Smooth muscle cell (in vitro differentiated cells): ENCODE results near the gene CAMTA1. TPM values are rescaled to one million over a fixed set of nuclear protein-coding genes. Genes with fewer than 3 reads are reported as not detected.

Experiments used
- DNase-seq: peaks from one replicate; lab custom pipeline; 2025; ENCODE audit not compliant: unreplicated experiment; lab: John Stamatoyannopoulos, UW
- H2AFZ ChIP-seq: fragments of 200-600 bp; sonication (generic); 2 replicates; pipeline ENCODE4 v1.6.0; 2016; ENCODE audit warnings: antibody characterized with exemption, low read depth, mild to moderate bottlenecking
- H3F3A ChIP-seq: fragments of 200-600 bp; sonication (generic); 2 replicates; pipeline ENCODE4 v1.6.0; 2017; ENCODE audit warnings: antibody characterized with exemption, low read depth
- H3K27ac ChIP-seq: fragments of 200-600 bp; sonication (generic); 2 replicates; pipeline ENCODE4 v1.5.1; 2016; ENCODE audit warnings: low read depth, mild to moderate bottlenecking
- H3K27me3 ChIP-seq: fragments of 200-600 bp; sonication (generic); 2 replicates; pipeline ENCODE4 v1.6.1; 2016; ENCODE audit warnings: low read depth, mild to moderate bottlenecking
- H3K36me3 ChIP-seq: fragments of 200-600 bp; sonication (generic); 2 replicates; pipeline ENCODE4 v1.5.1; 2016; ENCODE audit warnings: low read depth
- H3K4me1 ChIP-seq: fragments of 200-600 bp; sonication (generic); 2 replicates; pipeline ENCODE4 v1.5.1; 2016; ENCODE audit warnings: low read depth
- H3K4me2 ChIP-seq: fragments of 200-600 bp; sonication (generic); 2 replicates; pipeline ENCODE4 v1.6.0; 2016; ENCODE audit warnings: mild to moderate bottlenecking
- H3K4me3 ChIP-seq: fragments of 200-600 bp; sonication (generic); 2 replicates; pipeline ENCODE4 v1.5.1; 2016; ENCODE audit warnings: mild to moderate bottlenecking
- H3K79me2 ChIP-seq: fragments of 200-600 bp; sonication (generic); 2 replicates; pipeline ENCODE4 v1.6.0; 2016; ENCODE audit warnings: low read depth, mild to moderate bottlenecking
- H3K9ac ChIP-seq: fragments of 200-600 bp; sonication (generic); 2 replicates; pipeline ENCODE4 v1.6.0; 2016; ENCODE audit warnings: low read depth
- H3K9me3 ChIP-seq: fragments of 200-600 bp; sonication (generic); replicated peaks from 2 replicates; pipeline ENCODE4 v1.5.1; 2016; ENCODE audit warnings: low read depth
- H4K20me1 ChIP-seq: fragments of 200-600 bp; sonication (generic); 2 replicates; pipeline ENCODE4 v1.6.0; 2016; ENCODE audit warnings: low read depth
- CTCF ChIP-seq: fragments of 200-600 bp; sonication (generic); IDR thresholded peaks from 2 replicates; pipeline ENCODE4 v1.5.1; 2017; ENCODE audit warnings: borderline replicate concordance, mild to moderate bottlenecking, antibody characterized with exemption; ENCODE audit not compliant: insufficient read depth, poor library complexity, severe bottlenecking
- WGBS: methylation state at CpG from one replicate; pipeline ENCODE4 v1.1.7; 2016; ENCODE audit warnings: low lambda C conversion rate; 5-methylcytosine and 5-hydroxymethylcytosine counted together
- polyA plus RNA-seq: library from polyadenylated mRNA; unstranded; fragments of >200 nt; fragmentation: Nextera tagmentation; extraction: Ambion mirVana; gene quantifications from 2 replicates; pipeline ENCODE4 v1.2.1, GENCODE V29; 2016
- total RNA-seq: library from RNA; depleted of rRNA; stranded (reverse); fragments of >200 nt; gene quantifications from 2 replicates; pipeline ENCODE4 v1.2.3, GENCODE V29; 2014

CAMTA1 gene
- total and polyA plus RNA-seq, 2 experiments from 2014 or later = 139 to 145 TPM

- H3K79me2 ChIP-seq = no peaks in the 10 kb centered on the region
- TF ChIP-seq CTCF = no peak
- WGBS = 93% methylated on average over 8 of the region's 8 CpGs
Observed at GRCh38 chr1:7036386-7036785, 251.1 kb downstream of the CAMTA1 start.

GRCh38 chr1:7039590-7040220, 254.5 kb downstream of the CAMTA1 start:
- Histone ChIP-seq H3K27ac (no peak overlapping the region), H3F3A (no peaks in the 10 kb centered on the region), H3K4me1 (no peaks in the 10 kb centered on the region), H3K79me2 (no peaks in the 10 kb centered on the region), H3K4me2 (no peak overlapping the region), H3K9ac (no peak overlapping the region), H4K20me1 (no peaks in the 10 kb centered on the region), H3K4me3 (no peak overlapping the region), H3K27me3 (peaks cover 10% of the 10 kb centered on the region), H2AFZ (no peak overlapping the region), H3K9me3 (no peaks in the 10 kb centered on the region), H3K36me3 (no peaks in the 10 kb centered on the region)
- TF ChIP-seq CTCF = no peak
- WGBS = 89% methylated on average over 8 of the region's 8 CpGs
- DNase-seq = no peak

More at GRCh38 chr1:7036386-7036785, 251.1 kb downstream of the CAMTA1 start:
- Histone ChIP-seq H3K27ac (no peak overlapping the region), H3K4me2 (no peak overlapping the region), H3K36me3 (no peaks in the 10 kb centered on the region), H3K4me3 (no peak overlapping the region), H2AFZ (no peak overlapping the region), H3K27me3 (peaks cover 10% of the 10 kb centered on the region), H3K9ac (no peak overlapping the region), H4K20me1 (no peaks in the 10 kb centered on the region), H3K4me1 (no peaks in the 10 kb centered on the region), H3K9me3 (no peaks in the 10 kb centered on the region), H3F3A (no peaks in the 10 kb centered on the region)
- DNase-seq = no peak

GRCh38 chr1:7040969-7041695, 255.9 kb downstream of the CAMTA1 start:
- Histone ChIP-seq H3K27ac (no peak overlapping the region), H3K4me1 (no peaks in the 10 kb centered on the region), H3K27me3 (peaks cover 10% of the 10 kb centered on the region), H3K4me2 (no peak overlapping the region), H2AFZ (no peak overlapping the region), H3F3A (no peaks in the 10 kb centered on the region), H3K36me3 (no peaks in the 10 kb centered on the region), H3K79me2 (no peaks in the 10 kb centered on the region), H4K20me1 (no peaks in the 10 kb centered on the region), H3K9me3 (no peaks in the 10 kb centered on the region), H3K4me3 (no peak overlapping the region), H3K9ac (no peak overlapping the region)
- WGBS = 91% methylated on average over 16 of the region's 16 CpGs
- DNase-seq = no peak
- TF ChIP-seq CTCF = no peak
